Activated naive CD8-positive, alpha-beta T cell treated with anti-CD3 and anti-CD28 coated beads, Interleukin-2, amount 10 ng/mL, durations not matched to agents 7 days and 5 days (primary cell): ENCODE measurements around the gene TFAP2B. TPM values are rescaled to one million over a fixed set of nuclear protein-coding genes. Genes with fewer than 3 reads are reported as not detected.

ENCODE experiments used
- ATAC-seq: fragments of 150-1000 bp; cut with Tn5 transposase; one replicate; pipeline ENCODE4 v1.10.0; 2021; ENCODE audit warnings: low read depth, moderate library complexity
- POLR2A ChIA-PET: fragments of 350-600 bp; sonication (Branson Sonifier 250); formaldehyde crosslinking; loops from one replicate; lab custom pipeline; 2021; ENCODE audit warnings: antibody characterized with exemption; lab: Charles Lee
- DNase-seq: peaks from one replicate; pipeline ENCODE4 v3.0.0; 2021
- H3K27ac Mint-ChIP-seq: one replicate; pipeline ENCODE4 v1.8.0; 2022; ENCODE audit warnings: mild to moderate bottlenecking, mixed read lengths
- H3K27me3 Mint-ChIP-seq: one replicate; pipeline ENCODE4 v1.8.0; 2022; ENCODE audit warnings: mild to moderate bottlenecking, moderate library complexity, mixed read lengths
- H3K36me3 Mint-ChIP-seq: one replicate; pipeline ENCODE4 v1.8.0; 2021; ENCODE audit warnings: mild to moderate bottlenecking, mixed read lengths
- H3K4me1 Mint-ChIP-seq: one replicate; pipeline ENCODE4 v1.8.0; 2021; ENCODE audit warnings: mixed read lengths
- H3K4me3 Mint-ChIP-seq: one replicate; pipeline ENCODE4 v1.8.0; 2022; ENCODE audit warnings: mild to moderate bottlenecking, moderate library complexity, mixed read lengths
- H3K9me3 Mint-ChIP-seq: one replicate; pipeline ENCODE4 v1.8.0; 2021; ENCODE audit warnings: mixed read lengths
- total RNA-seq, 2 experiments: library from RNA; stranded (reverse); gene quantifications; one replicate each; pipeline ENCODE4 v1.2.3, GENCODE V29; 2021

The TFAP2B gene
- total RNA-seq, result not detected

GRCh38 chr6:50818673-50819072 lies at the start of gene TFAP2B:
Gene TFAP2B, plus strand, starts transcription at chr6:50818871. Its CDS starts 21 bp downstream, at chr6:50818892.
- Mint-ChIP-seq H3K36me3 (peaks cover 1% of the 10 kb centered on the region), H3K4me1 (peaks cover 4% of the 10 kb centered on the region), H3K4me3 (no peak within 1 kb of the TSS), H3K27me3 (peaks cover 74% of the 10 kb centered on the region), H3K27ac (no peak within 1 kb of the TSS), H3K9me3 (no peaks in the 10 kb centered on the region)
- DNase-seq, result no peak
- POLR2A ChIA-PET, result no interaction called here
- ATAC-seq, result no peak

GRCh38 chr6:50778696-50779095 lies 40.0 kb upstream of the TFAP2B start:
- H3K36me3 Mint-ChIP-seq, result no peaks in the 10 kb centered on the region
- ATAC-seq, result no peak
- no peak overlapping the region for H3K27ac Mint-ChIP-seq
- no peaks in the 10 kb centered on the region for H3K27me3 Mint-ChIP-seq
- no peaks in the 10 kb centered on the region for H3K9me3 Mint-ChIP-seq
- DNase-seq, result no peak
- no peak overlapping the region for H3K4me3 Mint-ChIP-seq
- POLR2A ChIA-PET, result no interaction called here
- H3K4me1 Mint-ChIP-seq, result no peaks in the 10 kb centered on the region

- POLR2A ChIA-PET, result no interaction called here
- DNase-seq (no peak), ATAC-seq (no peak)
- no peak overlapping the region for H3K4me3 Mint-ChIP-seq
- H3K27me3 Mint-ChIP-seq, result no peaks in the 10 kb centered on the region
- no peaks in the 10 kb centered on the region for H3K36me3 Mint-ChIP-seq
- no peak overlapping the region for H3K27ac Mint-ChIP-seq
- H3K9me3 Mint-ChIP-seq, result no peaks in the 10 kb centered on the region
- H3K4me1 Mint-ChIP-seq, result no peaks in the 10 kb centered on the region
These were observed 38.3 kb upstream of the TFAP2B start for GRCh38 chr6:50780382-50780781.

- H3K4me1 Mint-ChIP-seq, result no peaks in the 10 kb centered on the region
- H3K27me3 Mint-ChIP-seq, result peaks cover 2% of the 10 kb centered on the region
- POLR2A ChIA-PET, result no interaction called here
- no peaks in the 10 kb centered on the region for H3K36me3 Mint-ChIP-seq
- DNase-seq (no peak), ATAC-seq (no peak)
- H3K4me3 Mint-ChIP-seq, result no peak overlapping the region
- H3K27ac Mint-ChIP-seq, result no peak overlapping the region
- no peaks in the 10 kb centered on the region for H3K9me3 Mint-ChIP-seq
These were observed 32.8 kb upstream of the TFAP2B start for GRCh38 chr6:50785921-50786320.

- no peaks in the 10 kb centered on the region for H3K4me1 Mint-ChIP-seq
- DNase-seq (no peak), ATAC-seq (no peak)
- no peak overlapping the region for H3K4me3 Mint-ChIP-seq
- POLR2A ChIA-PET, result no interaction called here
- H3K27ac Mint-ChIP-seq, result no peak overlapping the region
- H3K9me3 Mint-ChIP-seq, result no peaks in the 10 kb centered on the region
- H3K27me3 Mint-ChIP-seq, result peaks cover 2% of the 10 kb centered on the region
- no peaks in the 10 kb centered on the region for H3K36me3 Mint-ChIP-seq
These were observed 26.7 kb upstream of the TFAP2B start for GRCh38 chr6:50791900-50792508.

GRCh38 chr6:50792771-50793170 lies 25.9 kb upstream of the TFAP2B start:
- POLR2A ChIA-PET, result no interaction called here
- ATAC-seq (no peak), DNase-seq (no peak)
- Mint-ChIP-seq H3K4me3 (no peak overlapping the region), H3K36me3 (no peaks in the 10 kb centered on the region), H3K4me1 (no peaks in the 10 kb centered on the region), H3K9me3 (no peaks in the 10 kb centered on the region), H3K27ac (no peak overlapping the region), H3K27me3 (no peaks in the 10 kb centered on the region)

- ATAC-seq (no peak), DNase-seq (no peak)
- no peak overlapping the region for H3K27ac Mint-ChIP-seq
- no peaks in the 10 kb centered on the region for H3K4me1 Mint-ChIP-seq
- H3K27me3 Mint-ChIP-seq, result no peaks in the 10 kb centered on the region
- H3K36me3 Mint-ChIP-seq, result no peaks in the 10 kb centered on the region
- no peak overlapping the region for H3K4me3 Mint-ChIP-seq
- POLR2A ChIA-PET, result no interaction called here
- no peaks in the 10 kb centered on the region for H3K9me3 Mint-ChIP-seq
These were observed 23.1 kb upstream of the TFAP2B start for GRCh38 chr6:50795574-50795973.

GRCh38 chr6:50804283-50804682 lies 14.4 kb upstream of the TFAP2B start:
- Mint-ChIP-seq H3K4me1 (no peaks in the 10 kb centered on the region), H3K27ac (no peak overlapping the region), H3K36me3 (no peaks in the 10 kb centered on the region), H3K27me3 (no peaks in the 10 kb centered on the region), H3K9me3 (no peaks in the 10 kb centered on the region), H3K4me3 (no peak overlapping the region)
- POLR2A ChIA-PET, result no interaction called here
- DNase-seq (no peak), ATAC-seq (no peak)

GRCh38 chr6:50807035-50807434 lies 11.6 kb upstream of the TFAP2B start:
- Mint-ChIP-seq H3K27me3 (no peaks in the 10 kb centered on the region), H3K9me3 (no peaks in the 10 kb centered on the region), H3K27ac (no peak overlapping the region), H3K36me3 (no peaks in the 10 kb centered on the region), H3K4me1 (no peaks in the 10 kb centered on the region), H3K4me3 (no peak overlapping the region)
- ATAC-seq (no peak), DNase-seq (no peak)
- POLR2A ChIA-PET, result no interaction called here

- Mint-ChIP-seq H3K4me3 (peak overlapping the region; percentile 90), H3K27me3 (peaks cover 44% of the 10 kb centered on the region), H3K4me1 (peaks cover 4% of the 10 kb centered on the region), H3K9me3 (no peaks in the 10 kb centered on the region), H3K36me3 (no peaks in the 10 kb centered on the region), H3K27ac (peak overlapping the region; percentile 28)
- DNase-seq (no peak), ATAC-seq (no peak)
- POLR2A ChIA-PET, result no interaction called here
These were observed 3.1 kb upstream of the TFAP2B start for GRCh38 chr6:50815436-50816114.

- DNase-seq (peak; percentile 62), ATAC-seq (peak; percentile 45)
- Mint-ChIP-seq H3K36me3 (no peaks in the 10 kb centered on the region), H3K4me1 (peaks cover 4% of the 10 kb centered on the region), H3K4me3 (peak overlapping the region; percentile 90), H3K27ac (peak overlapping the region; percentile 28), H3K9me3 (no peaks in the 10 kb centered on the region), H3K27me3 (peaks cover 51% of the 10 kb centered on the region)
- POLR2A ChIA-PET, result no interaction called here
These were observed 2.5 kb upstream of the TFAP2B start for GRCh38 chr6:50816115-50816675.

GRCh38 chr6:50816947-50817645 lies 1.6 kb upstream of the TFAP2B start:
- ATAC-seq (no peak), DNase-seq (no peak)
- H3K9me3 Mint-ChIP-seq, result no peaks in the 10 kb centered on the region
- H3K4me3 Mint-ChIP-seq, result no peak overlapping the region
- H3K36me3 Mint-ChIP-seq, result peaks cover under 1% of the 10 kb centered on the region
- POLR2A ChIA-PET, result no interaction called here
- peaks cover 4% of the 10 kb centered on the region for H3K4me1 Mint-ChIP-seq
- peaks cover 59% of the 10 kb centered on the region for H3K27me3 Mint-ChIP-seq
- H3K27ac Mint-ChIP-seq, result no peak overlapping the region

- H3K27ac Mint-ChIP-seq, result no peak overlapping the region
- peaks cover 64% of the 10 kb centered on the region for H3K27me3 Mint-ChIP-seq
- H3K9me3 Mint-ChIP-seq, result no peaks in the 10 kb centered on the region
- no peak for ATAC-seq
- no peak for DNase-seq
- POLR2A ChIA-PET, result no interaction called here
- H3K4me3 Mint-ChIP-seq, result no peak overlapping the region
- peaks cover 4% of the 10 kb centered on the region for H3K4me1 Mint-ChIP-seq
- peaks cover 1% of the 10 kb centered on the region for H3K36me3 Mint-ChIP-seq
These were observed 1.1 kb upstream of the TFAP2B start for GRCh38 chr6:50817646-50817950.

- POLR2A ChIA-PET, result no interaction called here
- Mint-ChIP-seq H3K4me1 (peaks cover 4% of the 10 kb centered on the region), H3K9me3 (no peaks in the 10 kb centered on the region), H3K27me3 (peaks cover 68% of the 10 kb centered on the region), H3K4me3 (no peak overlapping the region), H3K36me3 (peaks cover 1% of the 10 kb centered on the region), H3K27ac (no peak overlapping the region)
- ATAC-seq (no peak), DNase-seq (no peak)
These were observed 651 bp upstream of the TFAP2B start for GRCh38 chr6:50818020-50818419.
